SU-DHL-6 (cell line): ENCODE results near the gene FKBP2.

Experiments used
- H2AFZ ChIP-seq: fragments of 200-600 bp; sonication (generic); 2 replicates; pipeline ENCODE4 v1.6.1; 2014; ENCODE audit warnings: low read depth, mild to moderate bottlenecking, moderate library complexity, mixed read lengths, antibody characterized with exemption, low read length; ENCODE audit not compliant: severe bottlenecking
- H3F3A ChIP-seq: fragments of 200-600 bp; shearing (Covaris generic); 2 replicates; pipeline ENCODE4 v1.6.0; 2016; ENCODE audit warnings: antibody characterized with exemption, mild to moderate bottlenecking; ENCODE audit not compliant: insufficient read depth
- H3K27ac ChIP-seq: fragments of 200-600 bp; sonication (generic); 2 replicates; pipeline ENCODE4 v1.5.1; 2016; ENCODE audit warnings: low read depth, mild to moderate bottlenecking, low read length, moderate library complexity, mixed read lengths
- H3K27me3 ChIP-seq: fragments of 200-600 bp; sonication (generic), shearing (Covaris generic); 2 replicates; pipeline ENCODE4 v1.6.0; 2014; ENCODE audit warnings: mild to moderate bottlenecking, low read length
- H3K36me3 ChIP-seq: fragments of 200-600 bp; sonication (generic); 2 replicates; pipeline ENCODE4 v1.6.1; 2014; ENCODE audit warnings: mild to moderate bottlenecking, low read length, mixed read lengths
- H3K4me2 ChIP-seq: fragments of 300-600, 200-600 bp; shearing (Covaris generic), sonication (generic); 2 replicates; pipeline ENCODE4 v1.6.0; 2014; ENCODE audit warnings: low read length, low read depth, mild to moderate bottlenecking; ENCODE audit not compliant: poor library complexity, severe bottlenecking
- H3K4me3 ChIP-seq: fragments of 200-600 bp; sonication (generic); 2 replicates; pipeline ENCODE4 v1.5.1; 2014; ENCODE audit warnings: antibody characterized with exemption, low read length, mild to moderate bottlenecking, mixed read lengths; ENCODE audit not compliant: insufficient read depth, poor library complexity, severe bottlenecking
- H3K79me2 ChIP-seq: fragments of 200-600 bp; sonication (generic); 2 replicates; pipeline ENCODE4 v1.6.1; 2014; ENCODE audit warnings: mild to moderate bottlenecking, low read length, moderate library complexity; ENCODE audit not compliant: insufficient read depth
- H3K9ac ChIP-seq: fragments of 200-600 bp; sonication (generic); 2 replicates; pipeline ENCODE4 v1.7.0; 2014; ENCODE audit warnings: mild to moderate bottlenecking, low read length
- H3K9me2 ChIP-seq: fragments of 200-600 bp; sonication (generic); replicated peaks from 2 replicates; pipeline ENCODE4 v1.6.1; 2014; ENCODE audit warnings: low read length; ENCODE audit not compliant: insufficient read depth
- H3K9me3 ChIP-seq: fragments of 200-600 bp; sonication (generic); 2 replicates; pipeline ENCODE4 v1.6.1; 2014; ENCODE audit warnings: low read length, mixed read lengths; ENCODE audit not compliant: insufficient read depth
- H4K20me1 ChIP-seq: fragments of 200-600 bp; sonication (generic); 2 replicates; pipeline ENCODE4 v1.6.1; 2014; ENCODE audit warnings: low read depth, mild to moderate bottlenecking, antibody characterized with exemption, low read length, moderate library complexity, mixed read lengths
- EZH2phosphoT487 ChIP-seq: fragments of 200-600 bp; sonication (generic), shearing (Covaris generic); conservative IDR thresholded peaks from 2 replicates; pipeline ENCODE4 v1.6.1; 2018; ENCODE audit warnings: mild to moderate bottlenecking, antibody characterized with exemption, low read length, moderate library complexity, mixed read lengths
- TF ChIP-seq, protein P1 (sequence below): fragments of 200-600 bp; sonication (generic); IDR thresholded peaks from one replicate; pipeline ENCODE4 v1.5.1; 2017; ENCODE audit warnings: antibody characterized with exemption, mild to moderate bottlenecking, low read length, moderate library complexity; ENCODE audit not compliant: insufficient read depth, poor library complexity, severe bottlenecking

Gene FKBP2

GRCh38 chr11:64198511-64198910 lies 42.4 kb upstream of the FKBP2 start:
- Histone ChIP-seq H3K36me3 (peaks cover 29% of the 10 kb centered on the region), H3K4me3 (no peak overlapping the region), H2AFZ (no peak overlapping the region), H3K9ac (no peak overlapping the region), H4K20me1 (no peaks in the 10 kb centered on the region), H3K79me2 (peaks cover 11% of the 10 kb centered on the region; the same call in 1 of the 2 replicates), H3F3A (0 out of 2 replicates have a peak, but pooled peaks cover under 1% of the 10 kb centered on the region), H3K27me3 (no peaks in the 10 kb centered on the region), H3K27ac (no peak overlapping the region), H3K4me2 (no peak overlapping the region), H3K9me2 (no peaks in the 10 kb centered on the region), H3K9me3 (no peaks in the 10 kb centered on the region)
- TF ChIP-seq EZH2phosphoT487, result no peak
- TF ChIP-seq, protein P1, sequence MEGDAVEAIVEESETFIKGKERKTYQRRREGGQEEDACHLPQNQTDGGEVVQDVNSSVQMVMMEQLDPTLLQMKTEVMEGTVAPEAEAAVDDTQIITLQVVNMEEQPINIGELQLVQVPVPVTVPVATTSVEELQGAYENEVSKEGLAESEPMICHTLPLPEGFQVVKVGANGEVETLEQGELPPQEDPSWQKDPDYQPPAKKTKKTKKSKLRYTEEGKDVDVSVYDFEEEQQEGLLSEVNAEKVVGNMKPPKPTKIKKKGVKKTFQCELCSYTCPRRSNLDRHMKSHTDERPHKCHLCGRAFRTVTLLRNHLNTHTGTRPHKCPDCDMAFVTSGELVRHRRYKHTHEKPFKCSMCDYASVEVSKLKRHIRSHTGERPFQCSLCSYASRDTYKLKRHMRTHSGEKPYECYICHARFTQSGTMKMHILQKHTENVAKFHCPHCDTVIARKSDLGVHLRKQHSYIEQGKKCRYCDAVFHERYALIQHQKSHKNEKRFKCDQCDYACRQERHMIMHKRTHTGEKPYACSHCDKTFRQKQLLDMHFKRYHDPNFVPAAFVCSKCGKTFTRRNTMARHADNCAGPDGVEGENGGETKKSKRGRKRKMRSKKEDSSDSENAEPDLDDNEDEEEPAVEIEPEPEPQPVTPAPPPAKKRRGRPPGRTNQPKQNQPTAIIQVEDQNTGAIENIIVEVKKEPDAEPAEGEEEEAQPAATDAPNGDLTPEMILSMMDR, result no peak

DNA sequence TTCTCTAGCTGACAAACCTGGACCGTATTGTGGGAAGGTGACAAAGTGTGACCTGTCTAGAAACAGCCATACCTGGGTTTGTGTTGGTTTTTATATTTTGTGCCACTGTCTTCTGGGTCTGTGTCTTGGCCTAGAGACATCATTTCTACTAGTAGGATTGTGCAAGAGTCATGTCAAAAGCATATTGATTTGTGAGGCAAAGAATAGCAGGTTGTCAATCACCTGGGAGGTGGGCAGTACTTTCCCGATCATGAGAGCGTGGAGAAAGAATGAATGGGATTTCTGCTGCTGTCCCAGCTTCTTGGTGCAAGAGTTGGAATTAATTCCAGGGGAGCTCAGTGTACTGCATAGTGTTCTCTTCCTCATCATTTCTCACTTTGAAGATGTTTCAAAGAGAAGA lies 39.4 kb upstream of the FKBP2 start:
- Histone ChIP-seq H3K27ac (no peak overlapping the region), H3F3A (peaks cover 15% of the 10 kb centered on the region), H2AFZ (no peak overlapping the region), H3K36me3 (peaks cover 8% of the 10 kb centered on the region), H3K27me3 (no peaks in the 10 kb centered on the region), H4K20me1 (no peaks in the 10 kb centered on the region), H3K4me2 (no peak overlapping the region), H3K9me2 (no peaks in the 10 kb centered on the region), H3K9ac (no peak overlapping the region), H3K4me3 (no peak overlapping the region), H3K79me2 (no peaks in the 10 kb centered on the region), H3K9me3 (no peaks in the 10 kb centered on the region)
- TF ChIP-seq EZH2phosphoT487, result no peak
- TF ChIP-seq, protein P1, result no peak

DNA sequence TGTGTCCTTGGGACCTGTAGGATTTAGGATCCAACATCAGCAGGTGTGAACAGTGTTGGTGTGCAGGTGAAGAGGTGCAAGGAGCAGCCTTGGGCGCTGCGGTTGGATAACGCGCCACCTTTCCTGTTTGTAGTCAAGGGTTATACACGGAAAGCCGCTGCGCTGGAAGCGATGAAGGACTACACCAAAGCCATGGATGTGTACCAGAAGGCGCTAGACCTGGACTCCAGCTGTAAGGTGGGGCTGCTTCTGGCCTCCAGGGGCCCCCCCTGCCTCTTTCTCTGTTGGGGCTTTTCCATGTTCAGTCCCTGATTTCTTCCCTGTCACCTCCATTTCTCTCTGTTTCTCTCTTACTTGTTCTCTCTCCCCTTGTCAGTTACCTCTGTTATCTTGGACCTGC lies 37.9 kb upstream of the FKBP2 start:
- Histone ChIP-seq H3K4me2 (no peak overlapping the region), H3K79me2 (no peaks in the 10 kb centered on the region; the same call in 1 of the 2 replicates), H3K9me2 (no peaks in the 10 kb centered on the region), H3K27ac (no peak overlapping the region), H2AFZ (no peak overlapping the region), H3K4me3 (no peak overlapping the region), H3K9me3 (no peaks in the 10 kb centered on the region), H3K36me3 (no peaks in the 10 kb centered on the region; the same call in none of the 2 replicates), H3K9ac (no peak overlapping the region), H4K20me1 (no peaks in the 10 kb centered on the region), H3F3A (peaks cover 15% of the 10 kb centered on the region), H3K27me3 (no peaks in the 10 kb centered on the region)
- TF ChIP-seq, protein P1, result no peak
- no peak for TF ChIP-seq EZH2phosphoT487
